GM12891 (cell line): Measurements from ENCODE around the gene CALU.

Source experiments
- DNase-seq: peaks from one replicate; pipeline ENCODE4 v3.0.0; 2011; ENCODE audit warnings: low spot score; ENCODE audit not compliant: insufficient read length
- FAIRE-seq: peaks from 2 replicates; lab custom pipeline; 2011; peaks lifted over from hg19 to GRCh38; lab: Jason Lieb, UNC
- PAX5 ChIP-seq: IDR thresholded peaks from 2 replicates; pipeline ENCODE4 v1.6.1; 2011; ENCODE audit warnings: low read length, moderate library complexity, mild to moderate bottlenecking; ENCODE audit not compliant: insufficient read depth, severe bottlenecking
- POLR2A ChIP-seq: IDR thresholded peaks from 2 replicates; pipeline ENCODE4 v1.6.1; 2011; ENCODE audit warnings: low read depth, low read length, control low read depth
- POLR2AphosphoS5 ChIP-seq: IDR thresholded peaks from 2 replicates; pipeline ENCODE4 v1.6.1; 2011; ENCODE audit warnings: low read depth, low read length, control low read depth
- POU2F2 ChIP-seq: IDR thresholded peaks from 2 replicates; pipeline ENCODE4 v1.6.1; 2011; ENCODE audit warnings: low read depth, mild to moderate bottlenecking, control low read depth, low read length, moderate library complexity
- SPI1 ChIP-seq: IDR thresholded peaks from 2 replicates; pipeline ENCODE4 v1.6.1; 2011; ENCODE audit warnings: low read depth, low read length, control low read depth
- TAF1 ChIP-seq: IDR thresholded peaks from 2 replicates; pipeline ENCODE4 v1.6.1; 2011; ENCODE audit warnings: low read depth, low read length, control low read depth

Gene CALU

DNA sequence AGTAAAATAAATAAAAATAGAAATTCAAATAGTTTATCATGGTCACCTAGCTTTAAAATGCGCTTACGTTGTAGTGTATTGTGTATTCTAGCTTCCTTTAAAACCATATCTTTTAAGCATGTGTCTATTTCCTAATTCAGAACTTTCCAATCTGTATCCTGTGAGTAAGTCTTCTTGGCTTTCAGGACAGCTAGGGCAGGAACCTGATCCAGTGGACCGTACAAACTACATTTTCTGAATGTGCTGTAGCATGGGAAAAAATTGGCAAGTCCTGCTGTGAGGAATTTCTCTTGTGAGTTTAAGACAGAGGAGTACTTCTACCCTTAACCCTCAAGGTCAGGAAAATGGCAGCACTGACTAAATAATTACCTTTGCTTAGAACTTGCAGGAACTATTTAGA is 24.4 kb downstream of the CALU start:
- FAIRE-seq (no peak), DNase-seq (no peak)
- no peak for TF ChIP-seq PAX5
- no peak for TF ChIP-seq POU2F2
- TF ChIP-seq POLR2A: no peak
- no peak for TF ChIP-seq POLR2AphosphoS5
- TF ChIP-seq TAF1: no peak
- TF ChIP-seq SPI1: no peak

DNA sequence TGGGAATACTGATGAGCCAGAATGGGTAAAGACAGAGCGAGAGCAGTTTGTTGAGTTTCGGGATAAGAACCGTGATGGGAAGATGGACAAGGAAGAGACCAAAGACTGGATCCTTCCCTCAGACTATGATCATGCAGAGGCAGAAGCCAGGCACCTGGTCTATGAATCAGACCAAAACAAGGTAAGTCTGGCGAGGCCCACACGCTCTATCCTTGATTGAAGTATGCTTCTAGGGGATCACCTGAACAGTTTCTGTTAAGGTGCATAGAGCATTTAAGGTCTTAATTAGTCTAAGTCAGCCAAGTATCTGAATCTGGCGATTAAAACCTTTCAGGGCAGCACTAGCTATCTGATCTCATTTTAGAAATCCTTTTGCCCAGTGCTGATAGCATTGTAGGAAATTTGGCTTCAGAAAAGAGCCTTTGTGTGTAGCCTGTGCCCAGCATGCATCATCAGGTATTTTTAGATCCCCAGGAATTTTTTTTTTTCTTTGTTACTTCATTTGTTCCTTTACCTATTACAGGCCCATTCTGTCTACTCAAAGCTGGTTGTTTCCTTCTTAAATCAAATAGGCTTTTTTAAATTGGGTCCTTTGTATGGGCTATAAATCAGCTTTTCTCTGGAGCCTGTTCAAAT is 28.4 kb downstream of the CALU start:
- DNase-seq (no peak), FAIRE-seq (no peak)
- TF ChIP-seq SPI1 (no peak), TAF1 (no peak), POU2F2 (no peak), POLR2AphosphoS5 (no peak; the same call in 1 of the 2 replicates), POLR2A (no peak)

DNA sequence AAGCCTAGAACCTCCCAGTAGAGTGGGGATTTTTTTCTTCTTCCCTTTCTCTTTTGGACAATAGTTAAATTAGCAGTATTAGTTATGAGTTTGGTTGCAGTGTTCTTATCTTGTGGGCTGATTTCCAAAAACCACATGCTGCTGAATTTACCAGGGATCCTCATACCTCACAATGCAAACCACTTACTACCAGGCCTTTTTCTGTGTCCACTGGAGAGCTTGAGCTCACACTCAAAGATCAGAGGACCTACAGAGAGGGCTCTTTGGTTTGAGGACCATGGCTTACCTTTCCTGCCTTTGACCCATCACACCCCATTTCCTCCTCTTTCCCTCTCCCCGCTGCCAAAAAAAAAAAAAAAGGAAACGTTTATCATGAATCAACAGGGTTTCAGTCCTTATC is 31.1 kb downstream of the CALU start:
- DNase-seq (no peak), FAIRE-seq (no peak)
- TF ChIP-seq POLR2A (no peak), POU2F2 (no peak), TAF1 (no peak), POLR2AphosphoS5 (no peak), SPI1 (no peak), PAX5 (no peak)

DNA sequence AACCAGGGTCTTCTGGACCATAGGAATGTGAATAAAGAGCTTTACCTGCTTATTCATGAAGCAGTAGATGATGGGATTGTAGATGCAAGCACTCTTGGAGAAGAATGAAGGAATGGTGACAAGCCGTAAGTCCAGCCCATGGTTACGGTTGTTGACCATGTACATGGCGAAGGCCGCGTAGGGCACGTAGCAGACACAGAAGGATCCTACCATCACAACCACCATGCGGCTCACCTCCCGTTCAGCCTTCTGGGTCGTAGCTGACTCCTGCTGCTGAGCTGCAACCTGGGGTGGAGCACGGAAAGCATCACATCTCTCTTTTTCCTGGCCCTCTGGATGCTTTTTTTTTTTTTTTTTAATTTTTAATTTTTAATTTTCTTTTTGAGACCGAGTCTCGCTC is 34.4 kb downstream of the CALU start:
- FAIRE-seq: no peak
- peak; percentile 58; the same call in 1 of the 2 replicates for TF ChIP-seq POLR2AphosphoS5
- TF ChIP-seq POLR2A: peak; percentile 37; the same call in 1 of the 2 replicates
- no peak for TF ChIP-seq SPI1
- DNase-seq: no peak

DNA sequence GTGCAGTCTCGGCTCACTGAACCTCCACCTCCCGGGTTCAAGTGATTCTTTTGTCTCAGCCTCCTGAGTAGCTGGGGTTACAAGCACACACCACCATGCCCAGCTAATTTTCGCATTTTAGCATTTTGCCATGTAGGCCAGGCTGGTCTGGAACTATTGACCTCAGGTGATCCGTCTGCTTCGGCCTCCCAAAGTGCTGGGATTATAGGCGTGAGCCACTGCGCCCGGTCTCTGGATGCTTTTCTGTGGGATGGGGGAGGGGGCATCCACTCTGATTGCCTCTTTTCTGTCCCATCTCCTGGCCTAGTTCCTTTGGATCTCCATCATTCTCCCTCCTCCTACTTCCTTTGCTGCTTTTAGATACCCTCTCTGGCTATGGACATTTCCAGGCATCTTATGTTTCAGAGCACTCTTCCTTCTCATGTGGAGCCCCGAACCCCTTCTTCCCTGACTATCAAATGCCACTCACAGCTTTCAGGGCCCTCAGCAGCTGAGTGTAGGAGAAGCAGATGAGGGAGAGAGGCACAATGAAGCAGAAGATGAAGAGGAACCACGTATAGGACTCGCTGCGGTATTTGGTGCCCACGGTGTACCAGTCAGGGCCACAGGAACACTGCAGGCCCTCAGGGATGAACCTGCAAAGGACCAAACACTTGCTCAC is 35.0 kb downstream of the CALU start:
- FAIRE-seq (no peak), DNase-seq (no peak)
- TF ChIP-seq POU2F2 (no peak), POLR2A (no peak), PAX5 (no peak), POLR2AphosphoS5 (no peak; the same call in 1 of the 2 replicates), SPI1 (no peak), TAF1 (no peak)

DNA sequence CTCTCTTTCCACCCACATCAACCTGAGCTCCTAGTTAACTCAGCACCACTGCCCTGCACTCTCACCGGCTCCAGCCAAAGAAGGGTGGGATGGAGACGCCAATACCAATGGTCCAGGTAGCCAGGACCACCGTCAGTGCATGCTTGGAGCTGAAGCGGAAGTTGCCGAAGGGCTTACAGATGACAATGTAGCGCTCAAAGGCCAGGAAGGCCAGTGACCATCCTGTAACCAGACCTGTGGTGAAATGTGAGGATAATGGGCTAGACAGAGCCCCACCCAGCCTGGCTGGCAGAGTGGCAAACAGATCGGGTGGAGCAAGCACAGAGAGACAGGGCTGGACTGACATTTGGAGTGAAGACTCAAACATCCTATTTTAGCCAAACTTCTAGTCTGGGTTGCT is 35.8 kb downstream of the CALU start:
- no peak for DNase-seq
- no peak for FAIRE-seq
- TF ChIP-seq POU2F2 (no peak), POLR2A (no peak), POLR2AphosphoS5 (no peak), PAX5 (no peak), SPI1 (no peak), TAF1 (no peak)

DNA sequence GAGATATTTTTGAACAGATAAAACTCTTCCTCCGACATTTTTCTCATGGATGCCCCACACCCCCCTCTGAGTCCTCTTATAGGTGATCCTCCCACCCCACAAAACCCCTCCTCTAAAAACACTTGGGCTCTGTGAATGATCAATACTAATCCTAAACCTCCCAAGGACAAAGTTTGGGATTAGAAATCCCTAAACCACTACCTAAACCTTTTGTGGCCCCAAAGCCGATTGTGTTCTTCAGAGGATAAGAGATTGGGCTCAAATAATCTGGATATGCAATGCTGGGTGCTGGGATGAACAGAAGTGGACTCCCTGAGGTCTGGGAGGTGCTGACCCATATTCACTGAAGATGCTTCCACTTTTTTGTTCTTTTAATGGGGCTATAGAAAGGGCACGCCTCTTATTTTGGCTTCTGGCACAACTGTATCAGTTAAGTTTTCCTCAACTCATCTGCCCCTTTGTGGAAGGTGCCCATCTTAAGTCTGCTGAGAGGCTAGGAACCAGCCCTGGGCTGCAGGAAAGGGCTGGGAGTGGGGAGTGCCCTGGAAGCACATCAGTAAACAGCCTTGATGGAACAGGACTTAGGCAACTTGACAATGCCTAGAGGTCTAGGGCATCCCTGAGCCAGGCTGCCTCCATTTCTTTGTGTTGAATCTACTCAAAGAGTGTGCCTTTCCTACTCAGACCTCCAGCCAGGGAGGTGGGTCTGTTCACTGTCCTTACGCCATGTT is 36.8 kb downstream of the CALU start, which contains the start of gene OPN1SW:
OPN1SW (minus strand) TSS at position 51 of the 731 bp plus-strand sequence; CDS start at position 38, 13 bp downstream.
- DNase-seq (no peak), FAIRE-seq (no peak)
- TF ChIP-seq POLR2AphosphoS5: no peak
- no peak for TF ChIP-seq SPI1
- no peak for TF ChIP-seq PAX5
- TF ChIP-seq POLR2A: no peak
- TF ChIP-seq POU2F2: no peak
- TF ChIP-seq TAF1: no peak

DNA sequence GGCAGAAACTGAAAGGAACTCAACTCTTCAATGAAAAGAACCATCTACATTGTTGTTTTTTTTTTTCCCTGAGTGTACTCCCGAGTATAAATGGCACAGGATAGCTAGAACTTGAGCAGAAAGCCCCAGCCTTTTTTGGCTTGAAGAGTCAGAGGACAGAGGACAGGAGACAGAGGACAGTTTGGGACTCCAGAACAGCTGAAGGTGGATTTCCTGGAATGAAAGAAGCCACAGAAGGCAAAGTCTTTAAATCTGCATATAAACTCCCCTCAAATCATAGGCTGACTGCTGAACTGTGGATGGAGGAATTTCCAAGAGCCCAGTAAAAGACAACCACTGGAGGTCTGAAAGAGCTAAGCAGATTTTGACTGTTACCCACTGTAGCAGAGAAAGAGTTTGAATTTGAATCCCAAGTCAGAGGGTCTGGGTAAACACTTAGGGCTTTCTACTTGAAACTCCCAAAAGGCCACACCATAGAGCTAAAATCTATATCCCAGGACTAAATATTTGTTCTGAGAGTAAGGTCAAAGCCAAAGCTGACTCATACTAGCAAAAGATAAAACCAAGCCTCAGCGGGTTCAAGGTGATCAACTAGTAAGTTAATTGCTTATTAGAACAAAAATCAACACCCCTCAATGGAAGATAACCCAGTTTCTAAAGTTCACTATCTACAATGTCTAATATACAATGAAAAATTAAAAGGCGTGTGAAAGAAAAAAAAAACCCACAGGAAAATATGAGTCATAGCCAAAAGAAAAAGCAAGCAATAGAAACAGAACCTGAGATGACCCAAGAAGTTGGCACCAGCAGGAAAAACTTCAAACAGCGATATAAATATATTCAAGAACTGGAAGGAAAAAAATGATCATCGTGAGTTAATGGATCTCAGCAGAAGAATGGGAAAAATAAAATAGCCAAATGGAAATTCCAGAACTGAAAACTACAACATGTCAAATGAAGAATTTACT is 38.3 kb downstream of the CALU start:
- FAIRE-seq (no peak), DNase-seq (no peak)
- TF ChIP-seq POLR2AphosphoS5 (no peak), SPI1 (no peak), TAF1 (no peak), POU2F2 (no peak), POLR2A (no peak), PAX5 (no peak)

DNA sequence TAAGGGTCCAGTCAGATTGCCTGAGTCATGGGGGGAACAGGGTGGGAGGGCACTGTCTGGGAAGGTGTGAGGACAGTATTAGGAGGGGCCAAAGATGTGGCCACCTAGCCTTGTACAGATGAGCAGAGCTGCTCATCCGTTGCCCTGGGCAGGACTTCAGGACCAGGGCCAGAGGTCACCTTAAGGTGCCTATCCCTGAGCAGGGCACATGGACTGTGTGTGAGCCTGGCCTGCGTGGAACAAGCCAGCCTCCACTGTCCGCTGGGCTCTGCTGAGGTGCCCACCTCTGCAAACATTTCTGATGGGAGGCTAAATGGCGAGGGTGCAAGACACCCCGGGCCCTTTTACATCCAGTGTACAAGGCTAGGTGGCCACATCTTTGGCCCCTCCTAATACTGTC is 39.8 kb downstream of the CALU start:
- FAIRE-seq (no peak), DNase-seq (no peak)
- no peak for TF ChIP-seq POLR2A
- no peak for TF ChIP-seq SPI1
- TF ChIP-seq POLR2AphosphoS5: no peak
- TF ChIP-seq POU2F2: no peak
- no peak for TF ChIP-seq PAX5
- TF ChIP-seq TAF1: no peak

DNA sequence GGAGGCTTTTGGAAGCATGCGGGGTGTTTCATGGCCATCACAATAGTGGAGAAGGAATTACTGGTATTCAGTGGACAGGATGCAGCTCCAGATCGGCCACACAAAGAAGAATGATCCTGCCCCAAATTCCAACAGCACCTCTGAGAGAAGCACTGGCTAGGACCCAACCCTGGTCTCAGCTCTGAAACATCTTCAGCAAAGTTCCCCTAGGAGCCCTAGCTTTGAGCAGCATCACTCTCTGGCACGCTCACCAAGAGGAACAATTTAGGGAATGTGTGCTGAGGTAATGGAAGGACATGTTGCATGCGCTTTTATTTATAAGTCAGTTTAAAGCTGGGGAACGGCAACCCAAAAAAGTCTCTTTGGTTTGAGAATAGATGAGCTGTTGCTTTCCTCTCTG is 42.0 kb downstream of the CALU start:
- no peak for TF ChIP-seq TAF1
- TF ChIP-seq POLR2A: no peak
- TF ChIP-seq PAX5: no peak
- TF ChIP-seq SPI1: no peak
- DNase-seq: no peak

More for the DNA sequence above, 42.0 kb downstream of the CALU start:
- no peak for FAIRE-seq
